A673 (cell line): ENCODE measurements around the gene CST8.
A peak's percentile ranks its signal among the peaks of the same experiment; 100 is the strongest.

Experiments used
- EZH2 ChIP-seq: fragments of 200-600 bp; sonication (generic); IDR thresholded peaks from 2 replicates; pipeline ENCODE4 v1.6.1; 2017; ENCODE audit warnings: borderline replicate concordance, low read depth, mild to moderate bottlenecking, mixed read lengths, antibody characterized with exemption, low read length; ENCODE audit not compliant: poor library complexity, severe bottlenecking
- TF ChIP-seq, protein P1 (sequence below): fragments of 300-800, 200-600 bp; sonication (generic); conservative IDR thresholded peaks from 2 replicates; pipeline ENCODE4 v1.5.1; 2017; ENCODE audit warnings: low read depth, mild to moderate bottlenecking, antibody characterized with exemption, low read length, moderate library complexity, mixed read lengths

DNA sequence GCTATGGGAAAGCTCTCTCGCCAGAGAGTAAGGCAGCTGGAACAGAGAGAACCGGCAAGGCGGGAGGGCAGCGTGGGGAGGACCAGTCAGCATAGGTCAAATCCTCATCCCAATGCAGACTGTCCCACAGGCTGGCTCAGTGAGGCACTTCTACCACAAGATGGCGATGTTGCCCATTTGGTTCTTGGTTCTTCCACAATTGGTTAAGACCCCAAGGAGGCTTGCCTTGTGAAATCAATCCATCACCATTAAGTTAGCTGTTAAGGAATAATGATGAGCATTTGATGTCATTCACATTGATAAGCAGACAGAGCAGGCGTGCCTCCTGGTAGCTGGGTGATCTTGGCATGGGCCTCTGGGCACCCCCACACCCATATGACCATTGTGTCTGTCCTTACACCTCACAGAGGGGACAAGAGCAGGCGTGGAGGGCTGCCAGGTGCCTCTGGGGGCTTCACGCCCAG is 49.0 kb upstream of the CST8 start:
- no peak for TF ChIP-seq EZH2
- TF ChIP-seq, protein P1, sequence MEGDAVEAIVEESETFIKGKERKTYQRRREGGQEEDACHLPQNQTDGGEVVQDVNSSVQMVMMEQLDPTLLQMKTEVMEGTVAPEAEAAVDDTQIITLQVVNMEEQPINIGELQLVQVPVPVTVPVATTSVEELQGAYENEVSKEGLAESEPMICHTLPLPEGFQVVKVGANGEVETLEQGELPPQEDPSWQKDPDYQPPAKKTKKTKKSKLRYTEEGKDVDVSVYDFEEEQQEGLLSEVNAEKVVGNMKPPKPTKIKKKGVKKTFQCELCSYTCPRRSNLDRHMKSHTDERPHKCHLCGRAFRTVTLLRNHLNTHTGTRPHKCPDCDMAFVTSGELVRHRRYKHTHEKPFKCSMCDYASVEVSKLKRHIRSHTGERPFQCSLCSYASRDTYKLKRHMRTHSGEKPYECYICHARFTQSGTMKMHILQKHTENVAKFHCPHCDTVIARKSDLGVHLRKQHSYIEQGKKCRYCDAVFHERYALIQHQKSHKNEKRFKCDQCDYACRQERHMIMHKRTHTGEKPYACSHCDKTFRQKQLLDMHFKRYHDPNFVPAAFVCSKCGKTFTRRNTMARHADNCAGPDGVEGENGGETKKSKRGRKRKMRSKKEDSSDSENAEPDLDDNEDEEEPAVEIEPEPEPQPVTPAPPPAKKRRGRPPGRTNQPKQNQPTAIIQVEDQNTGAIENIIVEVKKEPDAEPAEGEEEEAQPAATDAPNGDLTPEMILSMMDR, result peak; percentile 92
